ENCODE measurements around the gene MMP2.

GRCh38 chr16:55506708-55507107, 27.7 kb downstream of the MMP2 start:
- no peak for TF ChIP-seq CTCF (IDR thresholded peaks at IDR 0.05; ENCODE audit: poor library complexity)
- no peak for TF ChIP-seq EZH2 (IDR thresholded peaks at IDR 0.05; ENCODE audit: borderline replicate concordance)
